Fibroblast of skin of left biceps (primary cell): ENCODE measurements around the gene PLOD1.

Experiments used
- DNase-seq, 2 experiments: peaks; one replicate each; pipeline ENCODE4 v3.0.0-alpha.2; 2013; ENCODE audit warnings: low read depth in 2 of 2

PLOD1 gene

GRCh38 chr1:11978301-11978700 is 43.8 kb downstream of the PLOD1 start:
- DNase-seq: no peak

DNA sequence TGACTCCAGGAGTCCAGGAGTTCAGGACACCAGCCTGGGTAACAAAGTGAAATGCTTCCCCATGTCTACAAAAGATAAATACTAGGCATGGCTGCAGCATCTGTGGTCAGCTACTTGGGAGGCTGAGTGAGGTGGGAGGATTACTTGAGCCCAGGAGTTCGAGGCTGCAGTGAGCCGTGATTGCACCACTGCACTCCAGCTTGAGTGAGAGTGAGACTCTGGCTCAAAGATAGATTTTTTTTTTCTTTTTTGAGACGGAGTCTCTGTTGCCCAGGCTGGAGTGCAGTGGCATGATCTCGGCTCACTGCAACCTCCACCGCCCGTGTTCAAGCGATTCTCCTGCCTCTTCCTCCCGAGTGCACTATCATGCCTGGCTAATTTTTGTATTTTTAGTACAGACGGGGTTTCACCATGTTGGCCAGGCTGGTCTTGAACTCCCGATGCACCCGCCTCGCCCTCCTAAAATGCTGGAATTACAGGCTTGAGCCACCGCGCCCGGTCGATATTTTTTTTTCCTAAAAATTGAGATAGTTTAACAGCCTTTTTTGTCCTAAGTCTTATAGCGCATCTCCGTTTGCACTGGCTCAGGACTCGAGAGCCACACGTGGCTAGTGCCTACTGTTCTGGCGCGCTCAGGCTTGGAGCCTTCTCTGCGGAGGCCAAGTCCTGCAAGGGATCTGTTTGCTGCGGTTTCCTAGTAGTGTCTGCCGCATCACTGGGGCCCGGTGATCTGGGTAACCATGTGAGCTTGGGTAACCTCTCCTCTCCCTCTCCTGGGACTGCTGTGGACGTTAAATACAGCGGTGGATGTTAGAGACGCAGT is 44.7 kb downstream of the PLOD1 start:
- no peak for DNase-seq

DNA sequence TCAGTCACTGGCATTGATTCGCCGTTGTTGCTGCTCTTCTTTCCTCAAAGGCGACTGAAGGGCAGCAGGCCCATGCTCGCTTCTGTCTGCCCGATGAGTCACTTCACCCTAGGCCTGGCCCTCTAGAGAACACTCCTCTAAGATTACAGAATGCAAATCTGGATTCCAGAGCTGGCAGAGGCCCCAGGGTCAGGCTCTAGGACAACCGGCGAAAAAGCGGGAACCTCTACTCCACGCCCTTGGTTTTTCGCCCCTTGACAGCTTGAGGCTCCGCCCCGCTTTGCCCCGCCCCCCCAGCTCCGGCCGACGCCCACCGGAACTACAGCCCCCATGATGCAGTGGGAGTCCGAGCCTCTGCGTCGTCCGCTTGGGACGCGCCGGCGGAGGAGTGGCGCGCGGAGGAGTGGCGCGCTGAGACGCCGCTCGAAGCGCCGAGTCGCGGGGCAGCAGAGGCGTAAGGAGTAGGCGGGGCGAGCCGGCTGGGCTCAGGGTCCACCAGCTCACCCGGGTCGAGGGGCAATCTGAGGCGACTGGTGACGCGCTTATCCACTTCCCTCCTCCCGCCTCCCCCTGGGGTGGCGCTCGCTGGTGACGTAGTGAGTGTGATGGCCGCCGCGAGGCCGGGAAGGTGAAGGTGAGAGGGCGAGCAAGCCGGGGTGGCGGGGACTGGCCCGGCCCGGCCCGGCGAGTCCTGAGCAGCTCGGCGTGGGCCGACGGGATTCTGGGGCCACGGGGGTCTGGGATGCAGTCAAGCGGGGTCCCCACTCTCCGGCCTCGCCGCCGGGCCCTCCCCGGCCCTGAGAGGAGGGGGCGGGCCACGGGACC is 45.5 kb downstream of the PLOD1 start, which contains the start of gene MFN2:
TSS of gene MFN2 (plus strand) at position 594 of the 825 bp plus-strand sequence. CDS start 8,725 bp downstream, outside the sequence.
- DNase-seq: peak; percentile 88 to 91

- DNase-seq: no peak
These were observed 46.1 kb downstream of the PLOD1 start for GRCh38 chr1:11980676-11980972.

GRCh38 chr1:11981378-11982009 is 47.0 kb downstream of the PLOD1 start:
- no peak for DNase-seq

DNA sequence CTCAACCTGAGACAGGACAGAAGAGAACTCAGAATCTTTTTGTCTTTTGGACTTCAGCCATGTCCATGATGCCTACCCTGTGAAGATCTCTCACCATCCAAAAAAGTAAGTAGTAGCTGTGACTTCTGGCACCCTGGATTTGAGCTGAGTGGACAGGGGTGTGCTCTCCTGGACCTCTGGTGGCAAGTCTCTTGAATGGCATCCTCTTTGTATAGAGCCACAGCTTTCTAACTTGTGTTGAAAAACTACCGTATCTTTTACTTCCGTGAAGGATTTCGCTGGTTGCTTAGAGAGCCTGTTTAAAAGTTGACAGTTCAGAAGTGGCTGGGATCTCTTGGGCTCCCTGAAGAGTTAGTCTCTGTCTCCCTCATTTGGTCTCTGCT is 47.5 kb downstream of the PLOD1 start:
- DNase-seq: no peak

GRCh38 chr1:11984121-11984520 is 49.6 kb downstream of the PLOD1 start:
- DNase-seq: no peak

DNA sequence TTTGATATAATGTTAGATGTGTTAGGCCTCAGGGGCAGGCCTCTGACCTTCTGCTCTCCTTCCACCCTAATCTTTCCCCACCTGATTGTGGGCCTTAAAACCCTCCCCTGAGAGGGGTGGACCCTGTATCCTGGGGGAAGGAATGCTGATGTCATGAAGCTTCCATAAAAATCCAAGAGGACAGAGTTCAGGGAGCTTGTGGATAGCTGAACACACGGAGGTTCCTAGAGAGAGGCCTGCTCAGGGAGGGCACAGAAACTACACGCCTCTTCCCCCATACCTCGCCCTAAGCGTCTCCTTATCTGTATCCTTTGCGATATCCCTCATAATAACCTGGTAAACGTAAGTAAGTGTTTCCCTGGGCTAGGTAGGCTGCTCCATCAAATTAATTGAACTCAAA is 50.1 kb downstream of the PLOD1 start:
- DNase-seq: no peak

DNA sequence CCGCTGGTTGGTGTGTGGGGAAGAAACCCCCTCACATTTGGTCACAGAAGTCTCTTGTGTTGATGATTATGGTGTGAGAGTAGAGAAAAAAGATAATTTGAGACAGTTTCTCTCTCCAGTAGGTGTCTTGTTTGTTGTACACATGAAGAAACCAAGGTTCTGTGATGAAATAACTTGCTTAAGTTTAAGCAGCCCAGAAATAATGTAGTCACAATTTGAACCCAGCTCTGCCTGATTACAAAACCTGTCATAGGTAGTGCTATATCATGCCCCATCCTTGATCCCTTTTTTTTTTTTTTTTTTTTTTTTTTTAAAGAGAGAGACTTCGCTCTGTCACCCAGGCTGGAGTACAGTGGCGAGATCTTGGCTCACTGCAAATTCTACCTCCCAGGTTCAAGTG is 50.7 kb downstream of the PLOD1 start:
- no peak for DNase-seq

GRCh38 chr1:11985851-11986250 is 51.3 kb downstream of the PLOD1 start:
- peak; percentile 33 to 49 for DNase-seq

DNA sequence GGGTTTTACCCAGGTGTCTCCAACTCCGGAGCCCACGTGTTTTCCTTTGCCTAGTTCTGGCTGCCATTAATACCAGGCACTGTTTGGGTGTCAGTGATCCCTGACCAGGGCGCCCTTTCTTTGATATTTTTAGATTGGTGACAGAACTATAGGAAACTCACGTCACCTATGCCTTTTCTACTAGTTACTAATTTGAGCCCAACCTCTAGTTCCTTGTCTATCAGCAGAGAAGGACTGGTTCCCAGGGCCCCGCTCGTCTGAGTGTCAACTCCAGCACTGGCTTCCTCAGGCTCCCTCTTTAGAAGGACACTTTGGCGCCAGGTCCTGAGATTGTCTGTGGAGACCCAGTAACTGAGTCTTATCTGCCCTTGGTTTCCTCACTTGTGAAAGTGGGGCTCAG is 55.2 kb downstream of the PLOD1 start:
- no peak for DNase-seq

GRCh38 chr1:11990303-11991032 is 56.0 kb downstream of the PLOD1 start:
- no peak for DNase-seq

- no peak for DNase-seq
These were observed 57.6 kb downstream of the PLOD1 start for GRCh38 chr1:11991969-11992676.

GRCh38 chr1:11997081-11997850 is 62.7 kb downstream of the PLOD1 start:
- DNase-seq: no peak

DNA sequence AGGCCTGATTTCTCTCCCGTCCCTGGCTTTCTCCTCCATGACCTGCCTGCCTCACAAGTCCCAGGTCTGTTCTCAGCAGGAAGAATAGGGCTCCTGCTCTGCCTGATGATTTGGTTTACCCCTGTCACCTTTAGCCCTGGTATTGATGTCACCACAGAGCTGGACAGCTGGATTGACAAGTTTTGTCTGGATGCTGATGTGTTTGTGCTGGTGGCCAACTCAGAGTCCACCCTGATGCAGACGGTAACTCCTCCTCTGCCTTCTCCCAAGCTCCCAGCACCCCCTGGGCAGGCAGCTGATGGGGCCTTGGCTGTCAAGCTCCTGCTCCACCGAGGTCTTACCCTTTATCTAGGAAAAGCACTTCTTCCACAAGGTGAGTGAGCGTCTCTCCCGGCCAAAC is 64.1 kb downstream of the PLOD1 start:
- DNase-seq: no peak

DNA sequence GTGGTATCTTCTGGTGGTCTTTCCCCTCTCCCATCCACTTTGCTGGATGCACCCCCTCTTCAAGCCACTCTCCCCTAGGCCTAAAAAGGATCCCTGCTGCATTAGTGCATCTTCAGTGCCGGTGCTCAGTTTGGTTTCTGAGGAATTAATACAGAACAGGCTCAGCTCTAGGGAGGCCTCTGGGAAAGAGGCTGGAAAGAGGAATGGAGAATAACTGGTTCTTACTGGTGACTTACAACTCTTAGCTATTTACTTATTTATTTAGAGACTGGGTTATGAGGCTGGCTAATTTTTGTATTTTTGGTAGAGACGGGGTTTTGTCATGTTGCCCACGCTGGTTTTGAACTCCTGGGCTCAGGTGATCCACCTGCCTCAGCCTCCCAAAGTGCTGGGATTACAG is 64.7 kb downstream of the PLOD1 start:
- no peak for DNase-seq

GRCh38 chr1:12001249-12001917 is 66.9 kb downstream of the PLOD1 start:
- peak; percentile 44 to 48 for DNase-seq

GRCh38 chr1:12001996-12002493 is 67.5 kb downstream of the PLOD1 start:
- DNase-seq: no peak

- no peak for DNase-seq
These were observed 69.2 kb downstream of the PLOD1 start for GRCh38 chr1:12003762-12004161.
